H9 (cell line): ENCODE measurements around the gene C11orf65. TPM values are rescaled to one million over a fixed set of nuclear protein-coding genes. Genes with fewer than 3 reads are reported as not detected.

Source experiments
- DNase-seq: peaks from one replicate; pipeline ENCODE4 v3.0.0-alpha.2; 2017
- H2AFZ ChIP-seq: one replicate; pipeline ENCODE4 v1.6.1; 2013; ENCODE audit warnings: mild to moderate bottlenecking, low read length, control low read depth, moderate library complexity
- H2AK5ac ChIP-seq: 2 replicates; pipeline ENCODE4 v1.6.1; 2013; ENCODE audit warnings: low read length, control low read depth, mixed read lengths; ENCODE audit not compliant: insufficient read length
- H2BK120ac ChIP-seq: one replicate; pipeline ENCODE4 v1.6.1; 2013; ENCODE audit warnings: low read depth, mild to moderate bottlenecking, low read length, control low read depth, inconsistent platforms; ENCODE audit not compliant: poor library complexity, severe bottlenecking
- H2BK12ac ChIP-seq: 2 replicates; pipeline ENCODE4 v1.6.1; 2013; ENCODE audit warnings: low read length, control low read depth, mixed read lengths, low read depth; ENCODE audit not compliant: insufficient read length
- H2BK15ac ChIP-seq: 2 replicates; pipeline ENCODE4 v1.6.1; 2013; ENCODE audit warnings: low read depth, low read length, control low read depth
- H2BK20ac ChIP-seq: one replicate; pipeline ENCODE4 v1.6.1; 2013; ENCODE audit warnings: low read depth, mild to moderate bottlenecking, low read length, control low read depth, inconsistent platforms; ENCODE audit not compliant: poor library complexity, severe bottlenecking
- H2BK5ac ChIP-seq: 2 replicates; pipeline ENCODE4 v1.6.1; 2013; ENCODE audit warnings: low read length, control low read depth, mixed read lengths; ENCODE audit not compliant: insufficient read length
- H3K14ac ChIP-seq: 2 replicates; pipeline ENCODE4 v1.6.1; 2013; ENCODE audit warnings: low read length, control low read depth; ENCODE audit not compliant: insufficient read depth
- H3K18ac ChIP-seq: 2 replicates; pipeline ENCODE4 v1.6.1; 2013; ENCODE audit warnings: low read depth, mild to moderate bottlenecking, mixed read lengths, low read length, control low read depth; ENCODE audit not compliant: insufficient read length
- H3K23ac ChIP-seq: 2 replicates; pipeline ENCODE4 v1.6.1; 2013; ENCODE audit warnings: low read length, control low read depth, mixed read lengths, low read depth; ENCODE audit not compliant: insufficient read length
- H3K23me2 ChIP-seq: 2 replicates; pipeline ENCODE4 v1.6.1; 2013; ENCODE audit warnings: low read depth, mild to moderate bottlenecking, mixed read lengths, low read length, control low read depth; ENCODE audit not compliant: insufficient read length, poor library complexity, severe bottlenecking
- H3K27ac ChIP-seq: 2 replicates; pipeline ENCODE4 v1.5.1; 2013; ENCODE audit warnings: low read length, control low read depth, mixed read lengths, low read depth; ENCODE audit not compliant: insufficient read length
- H3K27me3 ChIP-seq: 2 replicates; pipeline ENCODE4 v1.6.1; 2013; ENCODE audit warnings: low read length, control low read depth, inconsistent platforms; ENCODE audit not compliant: insufficient read depth
- H3K4ac ChIP-seq: 2 replicates; pipeline ENCODE4 v1.6.1; 2013; ENCODE audit warnings: low read depth, mild to moderate bottlenecking, control low read depth, inconsistent platforms, low read length, moderate library complexity
- H3K4me1 ChIP-seq: 2 replicates; pipeline ENCODE4 v1.6.1; 2013; ENCODE audit warnings: low read length, control low read depth, inconsistent platforms; ENCODE audit not compliant: insufficient read depth
- H3K4me2 ChIP-seq: 2 replicates; pipeline ENCODE4 v1.6.1; 2013; ENCODE audit warnings: low read length, control low read depth, mixed read lengths; ENCODE audit not compliant: insufficient read length, insufficient read depth
- H3K56ac ChIP-seq: 2 replicates; pipeline ENCODE4 v1.6.1; 2013; ENCODE audit warnings: low read depth, mild to moderate bottlenecking, mixed read lengths, low read length, control low read depth; ENCODE audit not compliant: insufficient read length
- H3K79me1 ChIP-seq: 2 replicates; pipeline ENCODE4 v1.6.1; 2013; ENCODE audit warnings: low read depth, mild to moderate bottlenecking, moderate library complexity, low read length, control low read depth, inconsistent platforms; ENCODE audit not compliant: insufficient read depth, poor library complexity, severe bottlenecking
- H3K79me2 ChIP-seq: 2 replicates; pipeline ENCODE4 v1.6.1; 2013; ENCODE audit warnings: low read length, control low read depth, inconsistent platforms; ENCODE audit not compliant: insufficient read depth
- H3K9ac ChIP-seq: 2 replicates; pipeline ENCODE4 v1.6.1; 2013; ENCODE audit warnings: low read length, control low read depth, mixed read lengths; ENCODE audit not compliant: insufficient read length; ENCODE audit errors: extremely low read depth
- H3K9me3 ChIP-seq: one replicate; pipeline ENCODE4 v1.6.1; 2013; ENCODE audit warnings: low read depth, low read length, inconsistent platforms; ENCODE audit not compliant: control insufficient read depth
- H3T11ph ChIP-seq: one replicate; pipeline ENCODE4 v1.6.1; 2013; ENCODE audit warnings: mild to moderate bottlenecking, low read length, control low read depth, inconsistent platforms
- H4K20me1 ChIP-seq: one replicate; pipeline ENCODE4 v1.6.1; 2013; ENCODE audit not compliant: control insufficient read depth, insufficient read length, insufficient read depth
- H4K5ac ChIP-seq: 2 replicates; pipeline ENCODE4 v1.6.1; 2013; ENCODE audit warnings: low read depth, mild to moderate bottlenecking, mixed read lengths, low read length, control low read depth; ENCODE audit not compliant: insufficient read length
- H4K8ac ChIP-seq: replicated peaks from 2 replicates; pipeline ENCODE4 v1.6.1; 2013; ENCODE audit warnings: low read length, control low read depth, mixed read lengths, low read depth; ENCODE audit not compliant: insufficient read length
- H4K91ac ChIP-seq: 2 replicates; pipeline ENCODE4 v1.6.1; 2013; ENCODE audit warnings: low read depth, mild to moderate bottlenecking, moderate library complexity, mixed read lengths, low read length, control low read depth; ENCODE audit not compliant: insufficient read length
- H3K27ac Mint-ChIP-seq, 3 experiments: 2 replicates in 2 of 3; 3 replicates in 1 of 3; pipeline ENCODE4 v1.8.0; 2020 to 2021; ENCODE audit warnings: mixed read lengths in 3 of 3, mild to moderate bottlenecking in 1 of 3, moderate library complexity in 1 of 3
- H3K27me3 Mint-ChIP-seq: 2 replicates; pipeline ENCODE4 v1.8.0; 2021; ENCODE audit warnings: low read depth, mild to moderate bottlenecking, moderate library complexity, mixed read lengths
- H3K36me3 Mint-ChIP-seq, 3 experiments: 2 replicates in 2 of 3; 3 replicates in 1 of 3; pipeline ENCODE4 v1.8.0; 2020 to 2021; ENCODE audit warnings: low read depth in 3 of 3, mixed read lengths in 3 of 3; ENCODE audit not compliant: insufficient read depth in 1 of 3
- H3K4me1 Mint-ChIP-seq, 2 experiments: 2 replicates each; pipeline ENCODE4 v1.8.0; 2020; ENCODE audit warnings: mixed read lengths in 2 of 2
- H3K4me3 Mint-ChIP-seq, 2 experiments: 2 replicates in 1 of 2; 3 replicates in 1 of 2; pipeline ENCODE4 v1.8.0; 2020 to 2021; ENCODE audit warnings: mild to moderate bottlenecking in 2 of 2, mixed read lengths in 2 of 2, moderate library complexity in 1 of 2
- H3K9me3 Mint-ChIP-seq, 2 experiments: 2 replicates in 1 of 2; 3 replicates in 1 of 2; pipeline ENCODE4 v1.8.0; 2020; ENCODE audit warnings: mild to moderate bottlenecking in 2 of 2, mixed read lengths in 2 of 2, moderate library complexity in 1 of 2
- CTCF ChIP-seq: fragments of 200-600 bp; sonication (generic); conservative IDR thresholded peaks from 3 replicates; pipeline ENCODE4 v1.8.0; 2021; ENCODE audit warnings: antibody characterized with exemption, mild to moderate bottlenecking
- WGBS: extraction: QIAGEN DNeasy Blood & Tissue Kit; methylation state at CpG from one replicate; pipeline ENCODE4 v1.1.7; 2013; ENCODE audit warnings: missing lambda C conversion rate, low lambda C conversion rate, mixed read lengths; ENCODE audit not compliant: insufficient read length; ENCODE audit errors: extremely low coverage; 5-methylcytosine and 5-hydroxymethylcytosine counted together
- total RNA-seq: library from RNA; stranded (reverse); gene quantifications from 2 replicates; pipeline ENCODE4 v1.2.1, GENCODE V29; 2021

The C11orf65 gene
- total RNA-seq, 1 experiment from 2014 or later: 0.55 TPM

DNA sequence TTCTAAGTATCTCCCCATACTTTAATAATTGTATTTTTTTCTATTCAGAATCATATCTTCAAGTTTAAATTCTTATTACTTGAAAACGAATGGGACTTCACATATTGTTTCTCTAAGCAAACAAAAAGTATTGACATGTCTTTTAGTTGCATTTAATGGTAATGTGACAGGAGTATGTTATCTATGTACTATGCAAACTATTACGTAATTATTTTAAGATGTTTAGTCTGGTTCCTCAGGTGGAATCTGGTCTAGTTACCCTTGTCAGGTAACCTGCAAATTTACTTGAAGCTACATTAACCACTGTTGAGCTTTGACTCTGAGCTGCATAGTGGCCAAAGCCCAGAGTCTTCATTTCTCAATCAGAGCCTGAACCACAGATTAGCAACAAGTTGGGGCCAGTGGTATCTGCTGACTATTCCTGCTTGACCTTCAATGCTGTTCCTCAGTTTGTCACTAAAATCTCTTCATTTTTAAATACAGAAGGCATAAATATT, 133.9 kb downstream of the C11orf65 start:
- Histone ChIP-seq H4K8ac (no peak overlapping the region), H3K18ac (no peak overlapping the region), H2BK5ac (no peak overlapping the region), H2BK20ac (no peak overlapping the region), H2AFZ (no peak overlapping the region), H3K56ac (no peak overlapping the region), H3K9me3 (no peaks in the 10 kb centered on the region), H2BK15ac (no peak overlapping the region), H3K23ac (no peak overlapping the region), H3K4me2 (no peak overlapping the region), H2BK120ac (no peak overlapping the region), H3K27me3 (no peaks in the 10 kb centered on the region), H3K4me1 (no peaks in the 10 kb centered on the region), H2BK12ac (no peak overlapping the region), H4K91ac (no peak overlapping the region), H3K9ac (no peak overlapping the region), H3K27ac (no peak overlapping the region), H3K79me1 (no peaks in the 10 kb centered on the region), H3T11ph (no peak overlapping the region), H2AK5ac (no peak overlapping the region), H3K79me2 (no peaks in the 10 kb centered on the region), H3K23me2 (no peaks in the 10 kb centered on the region), H3K4ac (no peak overlapping the region), H4K20me1 (no peaks in the 10 kb centered on the region), H3K14ac (no peak overlapping the region), H4K5ac (no peak overlapping the region)
- Mint-ChIP-seq H3K27me3 (no peaks in the 10 kb centered on the region), H3K27ac (no peak overlapping the region; a peak in 1 of 7 replicates), H3K4me1 (no peaks in the 10 kb centered on the region), H3K4me3 (no peak overlapping the region), H3K36me3 (peaks cover 13 to 65% (median 61%) of the 10 kb centered on the region in 3 experiments; a peak in 6 of 7 replicates), H3K9me3 (no peaks in the 10 kb centered on the region)
- no peak for DNase-seq
- no CpG with 5 or more reads among the region's 2 CpGs for WGBS
- no peak for TF ChIP-seq CTCF

Other genes with a start within 250 kb of the C11orf65 start
- gene NPAT, start 244.9 kb downstream of the C11orf65 start, total RNA-seq: 22.6 and 22.9 TPM in 2 replicates
- 54.1 and 58.9 TPM in 2 replicates for gene ATM, start 244.5 kb downstream of the C11orf65 start, total RNA-seq
- gene POGLUT3, start 30.9 kb upstream of the C11orf65 start, total RNA-seq: 13.1 and 13.4 TPM in 2 replicates
- 3.1 and 4.0 TPM in 2 replicates for gene EXPH5, start 126.2 kb upstream of the C11orf65 start, total RNA-seq
- gene DDX10, start 197.5 kb upstream of the C11orf65 start, total RNA-seq: 46.2 and 48.3 TPM in 2 replicates